ENCODE results near the gene NUP42.

The NUP42 gene, protein sequence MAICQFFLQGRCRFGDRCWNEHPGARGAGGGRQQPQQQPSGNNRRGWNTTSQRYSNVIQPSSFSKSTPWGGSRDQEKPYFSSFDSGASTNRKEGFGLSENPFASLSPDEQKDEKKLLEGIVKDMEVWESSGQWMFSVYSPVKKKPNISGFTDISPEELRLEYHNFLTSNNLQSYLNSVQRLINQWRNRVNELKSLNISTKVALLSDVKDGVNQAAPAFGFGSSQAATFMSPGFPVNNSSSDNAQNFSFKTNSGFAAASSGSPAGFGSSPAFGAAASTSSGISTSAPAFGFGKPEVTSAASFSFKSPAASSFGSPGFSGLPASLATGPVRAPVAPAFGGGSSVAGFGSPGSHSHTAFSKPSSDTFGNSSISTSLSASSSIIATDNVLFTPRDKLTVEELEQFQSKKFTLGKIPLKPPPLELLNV

DNA sequence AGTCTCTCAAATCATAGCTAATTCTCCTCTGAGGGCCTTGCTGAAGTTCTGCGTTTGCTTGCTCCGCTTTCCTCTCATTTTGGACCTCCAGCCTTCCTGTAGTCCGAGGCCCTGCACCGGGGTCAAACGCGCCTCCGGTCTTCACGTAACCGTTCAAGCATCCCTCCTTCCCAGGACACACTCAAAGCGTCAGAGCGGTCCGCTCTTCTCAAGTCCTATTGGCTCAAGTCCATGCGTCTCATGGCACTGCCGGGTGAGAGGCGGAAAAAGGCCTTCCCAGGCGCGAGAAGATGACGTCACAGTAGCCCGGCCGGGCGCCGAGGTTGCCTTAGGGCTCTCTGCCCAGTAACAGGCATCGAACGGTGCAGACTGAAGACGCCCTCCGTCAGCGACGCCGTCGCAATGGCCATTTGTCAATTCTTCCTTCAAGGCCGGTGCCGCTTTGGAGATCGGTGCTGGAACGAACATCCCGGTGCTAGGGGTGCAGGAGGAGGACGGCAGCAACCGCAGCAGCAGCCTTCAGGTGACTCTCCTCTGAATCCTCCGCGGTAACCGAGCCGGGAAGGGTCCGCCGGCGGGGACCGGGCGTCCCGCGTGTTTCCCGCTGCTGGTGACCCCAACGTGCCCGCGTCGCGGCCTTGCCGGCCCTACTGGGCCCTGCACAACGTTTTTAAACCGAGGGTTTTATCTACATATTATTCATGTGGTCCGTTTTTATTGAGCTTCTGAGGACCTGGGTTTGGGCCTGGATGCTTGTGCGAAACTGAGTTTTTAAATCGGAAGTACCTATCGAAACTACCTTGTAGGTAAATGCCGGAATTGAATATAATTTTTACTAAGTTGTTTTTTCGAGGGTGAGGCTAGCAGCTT, at the start of gene NUP42:
Gene NUP42, plus strand, starts transcription at position 365 of the 870 bp plus-strand sequence. Its CDS starts 38 bp downstream, at position 403.
- TF ChIP-seq, protein P1, sequence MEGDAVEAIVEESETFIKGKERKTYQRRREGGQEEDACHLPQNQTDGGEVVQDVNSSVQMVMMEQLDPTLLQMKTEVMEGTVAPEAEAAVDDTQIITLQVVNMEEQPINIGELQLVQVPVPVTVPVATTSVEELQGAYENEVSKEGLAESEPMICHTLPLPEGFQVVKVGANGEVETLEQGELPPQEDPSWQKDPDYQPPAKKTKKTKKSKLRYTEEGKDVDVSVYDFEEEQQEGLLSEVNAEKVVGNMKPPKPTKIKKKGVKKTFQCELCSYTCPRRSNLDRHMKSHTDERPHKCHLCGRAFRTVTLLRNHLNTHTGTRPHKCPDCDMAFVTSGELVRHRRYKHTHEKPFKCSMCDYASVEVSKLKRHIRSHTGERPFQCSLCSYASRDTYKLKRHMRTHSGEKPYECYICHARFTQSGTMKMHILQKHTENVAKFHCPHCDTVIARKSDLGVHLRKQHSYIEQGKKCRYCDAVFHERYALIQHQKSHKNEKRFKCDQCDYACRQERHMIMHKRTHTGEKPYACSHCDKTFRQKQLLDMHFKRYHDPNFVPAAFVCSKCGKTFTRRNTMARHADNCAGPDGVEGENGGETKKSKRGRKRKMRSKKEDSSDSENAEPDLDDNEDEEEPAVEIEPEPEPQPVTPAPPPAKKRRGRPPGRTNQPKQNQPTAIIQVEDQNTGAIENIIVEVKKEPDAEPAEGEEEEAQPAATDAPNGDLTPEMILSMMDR (IDR thresholded peaks at IDR 0.05): no peak

DNA sequence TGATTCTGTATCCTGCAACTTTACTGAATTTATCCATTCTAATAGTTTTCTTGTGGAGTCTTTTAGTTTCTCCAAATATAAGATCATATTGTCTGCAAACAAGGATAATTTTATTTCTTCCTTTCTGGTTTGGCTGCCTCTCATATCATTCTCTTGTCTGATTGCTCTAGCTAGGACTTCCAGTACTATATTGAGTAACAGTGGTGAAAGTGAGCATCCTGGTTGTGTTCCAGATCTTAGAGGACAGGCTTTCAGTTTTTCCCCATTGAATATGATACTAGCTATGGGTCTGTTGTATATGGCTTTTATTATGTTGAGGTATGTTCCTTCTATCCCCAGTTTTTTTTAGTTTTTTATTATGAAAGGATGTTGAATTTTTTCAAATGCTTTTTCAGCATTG, 48.1 kb upstream of the NUP42 start:
- TF ChIP-seq, protein P1 (IDR thresholded peaks at IDR 0.05): no peak

DNA sequence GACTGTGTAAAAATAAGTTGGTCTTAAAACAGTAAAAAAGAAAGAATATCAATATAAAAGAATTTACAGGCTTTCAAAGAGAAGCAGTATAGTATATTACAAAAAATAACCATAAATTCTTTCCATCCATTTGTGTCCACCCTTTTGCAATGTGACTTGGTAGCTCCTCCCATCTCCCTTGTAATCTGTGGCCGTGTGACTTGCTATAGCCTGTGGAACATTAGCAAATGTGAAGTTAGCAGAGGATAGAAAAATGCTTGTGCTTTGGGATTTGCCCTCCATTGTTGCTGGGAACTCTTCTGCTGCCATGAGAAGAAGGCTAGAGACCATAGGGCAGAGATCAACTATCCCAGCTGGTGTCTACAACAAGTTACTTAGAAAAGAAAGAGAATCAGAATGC, 46.1 kb upstream of the NUP42 start:
- TF ChIP-seq, protein P1 (IDR thresholded peaks at IDR 0.05): no peak

DNA sequence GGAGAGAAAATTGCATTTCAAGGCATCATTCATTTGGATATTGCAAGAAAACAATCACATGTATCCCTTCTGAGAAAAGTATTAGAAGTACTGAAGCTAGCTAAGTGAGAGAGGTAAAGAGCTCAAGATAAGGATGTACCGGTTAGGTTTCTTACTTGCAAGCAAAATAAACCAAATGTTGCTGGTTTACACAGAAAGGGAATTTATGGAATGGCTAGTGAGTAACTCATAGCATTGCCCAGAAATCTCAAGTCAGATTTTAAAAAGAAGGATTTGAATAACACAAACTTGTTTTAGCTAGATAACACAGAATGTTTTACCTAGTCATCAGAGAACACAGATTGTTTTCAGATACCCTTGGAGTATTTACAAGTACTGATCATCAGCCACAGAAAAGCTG, 45.6 kb upstream of the NUP42 start:
- TF ChIP-seq, protein P1 (IDR thresholded peaks at IDR 0.05): no peak

DNA sequence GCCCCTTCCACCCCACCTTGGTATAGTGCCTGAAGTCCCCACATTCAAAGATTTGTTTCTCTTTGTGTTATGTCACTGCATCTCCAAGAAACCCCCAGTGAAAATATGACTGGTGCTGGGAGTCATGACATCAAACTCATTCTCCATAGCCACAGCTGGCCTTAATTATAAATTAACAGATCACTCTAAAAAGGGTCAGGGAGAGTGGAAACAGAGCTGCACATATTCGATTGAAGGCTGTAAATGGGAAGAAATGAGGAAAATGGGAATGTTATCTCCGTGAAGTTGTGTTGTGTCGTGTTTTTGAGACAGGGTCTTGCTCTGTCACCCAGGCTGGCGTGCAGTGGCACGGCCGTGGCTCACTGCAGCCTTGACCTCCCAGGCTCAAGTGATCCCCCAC, 24.2 kb upstream of the NUP42 start:
- TF ChIP-seq, protein P1 (IDR thresholded peaks at IDR 0.05): no peak

DNA sequence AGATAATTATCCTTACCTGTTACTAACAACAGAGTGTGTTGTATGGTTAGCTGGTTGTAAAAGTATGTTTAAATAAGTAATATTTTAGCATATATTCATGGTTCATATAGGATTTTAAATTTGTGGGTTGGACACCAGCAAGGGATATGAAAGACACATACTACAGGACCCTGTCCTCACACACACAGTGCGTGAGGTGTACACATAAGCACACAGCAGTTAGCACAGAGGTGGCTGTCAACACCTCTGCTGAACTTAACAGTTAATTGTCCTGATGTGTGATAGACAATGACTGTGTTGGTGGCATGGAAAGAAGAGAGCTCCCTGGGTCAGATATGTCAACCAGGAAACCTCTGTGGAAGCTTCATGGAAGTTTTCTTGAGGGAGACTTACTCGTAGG, 23.3 kb upstream of the NUP42 start:
- TF ChIP-seq, protein P1 (IDR thresholded peaks at IDR 0.05): no peak

DNA sequence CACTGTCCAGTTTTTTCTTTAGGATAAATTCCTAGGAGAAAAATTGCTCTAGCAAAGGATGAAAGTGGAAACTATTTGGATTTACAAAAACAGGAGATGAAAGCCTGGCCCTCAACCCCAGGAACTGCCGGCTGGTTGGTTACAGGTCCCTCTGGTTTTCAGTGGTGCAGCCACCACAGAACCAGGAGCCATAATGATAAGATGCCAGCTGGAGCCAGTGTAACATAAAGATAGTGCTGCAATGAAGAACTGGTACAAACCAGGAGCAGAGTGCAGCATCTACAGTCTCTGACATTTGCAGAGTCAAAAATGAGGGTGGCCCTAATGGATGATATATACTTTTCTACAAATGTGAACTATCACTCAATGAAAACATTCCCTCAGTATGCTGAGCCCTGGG, 20.4 kb upstream of the NUP42 start:
- TF ChIP-seq, protein P1 (IDR thresholded peaks at IDR 0.05): no peak

Data from LNCAP (cell line).